ENCODE data around the gene MOB4. TPM values are rescaled to one million over a fixed set of nuclear protein-coding genes. Genes with fewer than 3 reads are reported as not detected.

MOB4 gene
- total RNA-seq, 2 experiments from 2014 or later: 23.0 to 34.6 TPM

DNA sequence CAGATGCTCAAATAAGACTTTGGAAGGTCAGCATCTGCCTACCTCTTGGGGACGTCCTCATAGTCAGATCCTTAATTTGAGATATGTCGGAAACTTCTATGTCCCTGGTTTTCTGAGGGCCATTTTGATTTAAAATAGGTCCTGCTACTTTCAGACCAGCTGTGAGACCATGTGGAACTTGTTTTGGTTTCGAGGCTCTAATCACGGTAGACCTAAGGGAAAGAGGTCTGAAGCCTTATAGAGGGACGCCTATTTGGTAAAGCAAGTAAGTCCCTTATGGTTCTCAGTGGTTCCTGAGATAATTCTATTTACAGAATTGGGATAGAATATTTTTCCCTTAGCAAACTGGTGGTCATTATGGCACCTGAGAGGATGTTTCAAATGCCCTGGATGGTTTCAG is 84.4 kb downstream of the MOB4 start:
- Histone ChIP-seq H3K9me3 (ENCODE audit: low read length) (no peaks in the 10 kb centered on the region), H4K20me1 (ENCODE audit: insufficient read depth, low read length) (no peaks in the 10 kb centered on the region), H3K79me2 (ENCODE audit: insufficient read depth, low read depth, low read length) (no peaks in the 10 kb centered on the region), H3K4me3 (ENCODE audit: low read depth, low read length, poor library complexity, severe bottlenecking) (no peak overlapping the region), H3K4me2 (ENCODE audit: low read length) (no peak overlapping the region), H3K4me1 (ENCODE audit: insufficient read depth, low read length, poor library complexity, severe bottlenecking) (no peaks in the 10 kb centered on the region), H3K27ac (ENCODE audit: low read depth, low read length, poor library complexity, severe bottlenecking) (no peak overlapping the region), H3K36me3 (ENCODE audit: insufficient read depth, low read length) (no peaks in the 10 kb centered on the region), H3K9me2 (ENCODE audit: insufficient read depth, low read length) (no peaks in the 10 kb centered on the region), H2AFZ (ENCODE audit: low read length) (no peak overlapping the region)
- DNase-seq (ENCODE audit: low spot score): no peak
- no TSS peak for BruUV-seq (replicated peaks)
- TF ChIP-seq CTCF (conservative IDR thresholded peaks at IDR 0.05; ENCODE audit: low read length) (no peak), EZH2phosphoT487 (IDR thresholded peaks at IDR 0.05; ENCODE audit: borderline replicate concordance, low read depth, low read length) (no peak)
- intact Hi-C loops (cut with micrococcal nuclease; ENCODE audit: unreplicated experiment): no loop called here
- CTCF ChIA-PET (ENCODE audit: unreplicated experiment): no interaction called here
- POLR2A ChIA-PET: no interaction called here

GRCh38 chr2:197601726-197602125 is 85.9 kb downstream of the MOB4 start:
- Histone ChIP-seq H3K4me3 (ENCODE audit: low read depth, low read length, poor library complexity, severe bottlenecking) (no peak overlapping the region), H3K79me2 (ENCODE audit: insufficient read depth, low read depth, low read length) (no peaks in the 10 kb centered on the region), H3K4me1 (ENCODE audit: insufficient read depth, low read length, poor library complexity, severe bottlenecking) (no peaks in the 10 kb centered on the region), H3K9me3 (ENCODE audit: low read length) (no peaks in the 10 kb centered on the region), H3K36me3 (ENCODE audit: insufficient read depth, low read length) (no peaks in the 10 kb centered on the region), H2AFZ (ENCODE audit: low read length) (no peak overlapping the region), H4K20me1 (ENCODE audit: insufficient read depth, low read length) (no peaks in the 10 kb centered on the region), H3K27ac (ENCODE audit: low read depth, low read length, poor library complexity, severe bottlenecking) (no peak overlapping the region), H3K4me2 (ENCODE audit: low read length) (no peak overlapping the region), H3K9me2 (ENCODE audit: insufficient read depth, low read length) (no peaks in the 10 kb centered on the region)
- ChIA-PET CTCF (ENCODE audit: unreplicated experiment) (no interaction called here), POLR2A (interaction anchor here (1.3 to 1.4 kb wide), 2 partner anchors 12 to 25 kb away, joined by 3 to 4 read pairs; no protein-coding TSS in a partner anchor)
- no peak for DNase-seq (ENCODE audit: low spot score)
- intact Hi-C loops (cut with micrococcal nuclease; ENCODE audit: unreplicated experiment): no loop called here
- BruUV-seq (replicated peaks): no TSS peak
- TF ChIP-seq CTCF (conservative IDR thresholded peaks at IDR 0.05; ENCODE audit: low read length) (no peak), EZH2phosphoT487 (IDR thresholded peaks at IDR 0.05; ENCODE audit: borderline replicate concordance, low read depth, low read length) (no peak)

Small RNAs within 50 kb of the gene (small RNA-seq; reads per million reads assigned to genes)
- not detected for gene AC020550.1

Other genes with a start within 250 kb of the MOB4 start
- 70.3 and 73.7 TPM in 2 replicates for gene ANKRD44, start 205.3 kb upstream of the MOB4 start, total RNA-seq (2014; rRNA removed; shearing (Covaris generic))
- 69.4 and 86.6 TPM in 2 replicates for gene ANKRD44, start 205.3 kb upstream of the MOB4 start, total RNA-seq (2022)
- gene SF3B1, start 81.0 kb upstream of the MOB4 start, total RNA-seq (2014; rRNA removed; shearing (Covaris generic)): 162 and 198 TPM in 2 replicates
- gene SF3B1, start 81.0 kb upstream of the MOB4 start, total RNA-seq (2022): 268 and 298 TPM in 2 replicates
- gene COQ10B, start 62.5 kb upstream of the MOB4 start, total RNA-seq (2014; rRNA removed; shearing (Covaris generic)): 4.5 and 5.0 TPM in 2 replicates
- 12.2 and 13.5 TPM in 2 replicates for gene COQ10B, start 62.5 kb upstream of the MOB4 start, total RNA-seq (2022)
- gene HSPD1, start 16.2 kb upstream of the MOB4 start, total RNA-seq (2014; rRNA removed; shearing (Covaris generic)): 370 and 405 TPM in 2 replicates
- gene HSPD1, start 16.2 kb upstream of the MOB4 start, total RNA-seq (2022): 599 and 702 TPM in 2 replicates
- gene HSPE1, start 15.7 kb upstream of the MOB4 start, total RNA-seq (2014; rRNA removed; shearing (Covaris generic)): 189 and 314 TPM in 2 replicates
- gene HSPE1, start 15.7 kb upstream of the MOB4 start, total RNA-seq (2022): 219 and 259 TPM in 2 replicates
- gene RFTN2, start 159.5 kb downstream of the MOB4 start, total RNA-seq (2014; rRNA removed; shearing (Covaris generic)): not detected in 2 replicates
- not detected in 2 replicates for gene RFTN2, start 159.5 kb downstream of the MOB4 start, total RNA-seq (2022)
- 23.2 and 32.7 TPM in 2 replicates for gene MARS2, start 189.3 kb downstream of the MOB4 start, total RNA-seq (2014; rRNA removed; shearing (Covaris generic))
- gene MARS2, start 189.3 kb downstream of the MOB4 start, total RNA-seq (2022): 21.3 and 21.8 TPM in 2 replicates

Measured in OCI-LY7 (cell line).